COLO829 (cell line): ENCODE measurements around the gene VSNL1.

Source experiments
- DNase-seq: peaks from one replicate; pipeline ENCODE4 v3.0.0; 2012; ENCODE audit warnings: low spot score

VSNL1 gene

DNA sequence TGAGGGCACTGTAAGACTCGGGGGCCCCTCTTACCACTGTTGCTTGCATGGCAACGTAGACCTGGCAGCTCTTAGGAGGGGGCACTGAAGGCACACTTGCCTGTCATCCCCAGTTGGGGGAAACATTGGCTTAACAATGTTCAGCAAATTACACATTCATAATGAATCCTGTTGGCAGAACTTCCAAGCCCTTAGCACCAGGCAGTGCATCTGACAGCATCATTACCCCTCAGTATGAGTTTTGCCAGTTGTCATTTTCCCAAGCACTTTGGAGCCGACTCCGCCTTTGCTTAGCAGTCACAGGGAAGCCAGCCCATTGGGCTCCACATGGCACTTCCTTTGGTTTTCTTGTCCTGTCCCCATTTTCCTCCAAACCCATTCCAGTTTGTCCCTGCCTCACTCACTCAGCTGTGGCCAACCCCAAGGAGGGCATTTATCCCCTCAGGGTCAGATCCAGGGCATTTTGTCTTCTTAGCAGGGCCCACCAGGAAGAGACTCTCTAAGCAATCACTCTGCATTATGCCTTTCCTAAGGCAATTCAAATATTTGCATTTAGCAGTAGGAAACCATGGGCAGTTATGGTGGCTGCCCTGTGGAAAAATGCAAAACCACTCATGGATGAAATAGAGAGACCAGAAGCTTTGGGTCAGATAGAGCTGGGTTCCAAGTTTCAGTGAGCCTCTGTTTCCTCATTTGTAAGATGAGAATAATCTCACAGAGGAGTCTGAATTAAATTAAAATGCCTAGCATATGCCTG, 73.9 kb downstream of the VSNL1 start:
- DNase-seq: no peak

DNA sequence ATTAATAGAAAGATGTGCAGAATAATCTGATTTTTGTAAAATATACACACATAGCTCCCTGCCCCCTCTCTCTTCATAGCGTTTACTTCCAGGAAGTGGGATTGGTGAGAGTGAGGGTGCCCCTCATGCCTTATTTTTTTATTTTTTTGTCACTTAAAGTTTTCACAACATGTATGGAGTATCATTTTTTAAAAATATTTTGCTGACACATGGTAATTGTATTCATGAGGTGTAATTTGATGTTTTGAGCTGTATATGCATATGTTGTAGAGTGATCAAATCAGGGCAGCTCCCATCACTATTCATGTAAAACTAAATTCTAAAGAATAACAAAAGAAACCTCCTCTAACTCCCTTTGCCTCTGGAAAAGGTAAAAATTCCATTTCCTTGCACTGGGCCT, 74.7 kb downstream of the VSNL1 start:
- no peak for DNase-seq

DNA sequence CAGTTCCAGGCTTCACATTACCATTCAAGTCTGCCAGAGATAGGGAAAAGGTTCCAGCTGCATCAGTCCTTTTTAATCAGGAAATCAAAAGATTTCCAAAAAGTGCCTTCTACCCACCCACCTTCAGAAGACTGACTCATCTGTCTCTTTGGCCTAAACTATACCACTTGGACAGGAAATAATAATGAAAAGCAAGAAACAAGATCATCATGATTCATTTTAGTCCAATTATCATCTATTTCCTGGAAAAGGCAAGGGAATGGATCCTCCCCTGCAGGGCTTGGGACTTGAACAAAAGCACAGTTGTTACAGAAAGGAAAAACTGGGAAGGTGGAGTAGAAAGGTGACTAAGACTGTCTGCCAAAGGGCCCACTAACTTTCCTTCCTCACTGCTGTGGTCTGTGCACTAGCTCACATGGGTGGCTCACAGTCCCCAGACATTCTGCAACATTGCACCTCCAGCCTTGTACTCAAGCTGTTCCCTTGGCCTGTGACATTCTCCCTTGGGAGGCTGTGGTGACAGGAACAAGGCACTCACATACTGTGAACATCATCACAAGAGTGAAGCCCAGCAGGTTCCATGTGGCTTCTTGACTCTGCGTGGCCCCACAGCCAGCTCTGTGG, 75.3 kb downstream of the VSNL1 start:
- peak; percentile 76 for DNase-seq

DNA sequence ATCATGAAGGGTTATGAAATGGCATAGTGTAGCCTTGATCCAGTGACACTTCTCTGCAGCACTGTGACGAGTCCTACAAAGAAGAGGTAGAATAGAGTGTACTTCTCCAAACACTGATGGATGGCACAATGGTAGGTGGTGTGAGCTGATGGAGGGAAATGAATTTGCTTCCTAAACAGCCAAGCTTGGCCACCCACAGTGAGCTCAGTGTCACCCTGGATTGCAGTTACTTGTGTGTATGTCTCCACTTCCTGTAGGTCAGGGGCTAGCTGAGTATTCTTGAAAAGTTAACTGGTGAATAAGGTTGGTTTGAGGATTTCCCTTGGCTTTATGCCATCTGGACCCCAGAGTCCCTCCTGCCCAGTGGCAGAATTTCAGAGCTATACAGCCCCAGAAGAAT, 75.9 kb downstream of the VSNL1 start:
- DNase-seq: no peak

DNA sequence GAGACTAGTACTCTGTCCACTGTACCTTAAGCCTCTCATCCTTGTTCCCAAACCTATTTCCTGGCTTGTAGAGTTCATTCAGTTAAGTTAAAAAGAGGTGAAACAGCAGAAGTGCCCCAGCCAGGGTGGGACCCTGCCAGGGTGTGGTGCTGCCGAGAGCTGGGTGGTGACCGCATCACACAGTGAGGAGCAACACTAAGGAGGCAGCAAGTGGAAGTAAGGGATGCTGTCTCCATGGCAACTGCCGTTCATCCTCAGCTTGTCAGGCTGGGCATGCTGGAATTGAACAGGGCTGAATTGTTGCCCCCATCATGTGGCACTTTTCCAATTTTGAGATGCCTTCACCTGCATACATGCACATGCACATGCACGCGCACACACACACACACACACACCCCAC, 77.0 kb downstream of the VSNL1 start:
- DNase-seq: no peak

DNA sequence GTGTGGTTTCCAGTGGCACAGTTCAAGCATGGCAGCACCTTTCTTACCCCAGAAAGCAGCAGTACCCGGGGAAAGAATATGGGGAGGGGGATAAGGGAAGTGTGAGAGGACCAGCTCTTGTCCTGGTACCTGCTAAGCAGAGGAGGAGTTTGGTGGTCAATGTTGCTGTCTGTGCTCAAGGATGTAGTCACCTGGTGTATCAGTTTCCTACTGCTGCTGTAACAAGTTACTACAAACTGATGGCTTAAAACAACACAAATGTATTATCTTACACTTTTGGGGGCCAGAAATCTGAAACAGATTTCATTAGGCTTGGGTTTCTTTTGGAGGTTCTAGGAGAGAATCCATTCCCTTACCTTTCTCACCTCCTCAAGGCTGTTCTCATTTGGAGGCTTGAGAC, 77.5 kb downstream of the VSNL1 start:
- no peak for DNase-seq

DNA sequence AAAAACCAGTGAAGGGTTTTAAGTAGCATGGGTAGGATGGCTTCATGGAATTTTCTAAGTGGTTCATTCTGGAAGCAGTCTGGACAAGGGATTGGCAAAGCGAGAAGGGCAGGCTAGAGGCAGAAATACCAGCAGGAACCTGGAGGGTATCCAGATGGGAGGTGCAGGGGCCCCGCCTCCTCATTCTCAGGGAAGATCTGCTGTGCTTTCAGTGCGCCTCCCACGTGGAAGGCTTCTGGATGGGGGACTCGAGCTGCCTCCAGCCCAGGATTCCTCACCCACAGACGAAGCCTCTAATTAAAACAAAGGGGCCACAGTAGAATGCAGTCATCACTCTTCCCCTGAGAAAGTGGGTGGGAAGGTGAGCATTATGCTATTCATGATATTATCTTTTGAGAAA, 79.8 kb downstream of the VSNL1 start:
- DNase-seq: no peak

DNA sequence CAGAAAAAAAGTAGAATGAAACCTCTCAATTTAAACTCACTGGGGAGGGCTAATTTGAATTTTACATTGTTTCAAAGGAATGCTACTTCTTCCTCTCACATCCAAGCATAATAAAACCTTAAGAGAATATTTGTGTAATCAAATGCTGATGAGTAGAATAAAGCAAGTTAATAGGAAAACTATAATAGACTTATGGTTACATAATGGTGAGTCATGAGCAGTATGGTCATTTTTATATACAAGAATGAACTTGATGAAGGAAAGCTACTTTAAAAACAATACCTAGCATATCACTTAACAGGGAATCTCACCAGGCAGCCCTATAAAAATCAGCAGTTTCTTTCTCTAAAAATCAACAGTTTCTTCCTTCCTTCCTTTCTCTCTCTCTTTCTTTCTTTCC, 80.3 kb downstream of the VSNL1 start:
- no peak for DNase-seq

DNA sequence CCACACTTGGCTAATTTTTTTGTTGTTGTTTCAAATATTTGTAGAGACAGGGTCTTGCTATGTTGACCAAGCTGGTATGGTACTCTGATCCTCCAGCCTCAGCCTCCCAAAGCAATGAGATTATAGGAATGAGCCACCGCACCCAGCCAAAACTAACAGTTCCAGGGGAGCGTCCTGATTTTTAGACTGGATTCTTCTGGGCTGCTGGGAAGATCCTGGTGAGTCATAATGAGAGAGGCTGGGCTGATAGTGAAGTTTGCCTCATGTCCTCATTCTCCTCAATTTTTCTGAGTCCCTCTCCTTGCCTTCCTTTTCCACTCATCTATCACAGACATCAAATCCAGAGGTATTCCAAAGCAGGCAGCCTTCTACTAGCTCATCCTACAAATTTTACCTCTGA, 81.3 kb downstream of the VSNL1 start:
- no peak for DNase-seq

DNA sequence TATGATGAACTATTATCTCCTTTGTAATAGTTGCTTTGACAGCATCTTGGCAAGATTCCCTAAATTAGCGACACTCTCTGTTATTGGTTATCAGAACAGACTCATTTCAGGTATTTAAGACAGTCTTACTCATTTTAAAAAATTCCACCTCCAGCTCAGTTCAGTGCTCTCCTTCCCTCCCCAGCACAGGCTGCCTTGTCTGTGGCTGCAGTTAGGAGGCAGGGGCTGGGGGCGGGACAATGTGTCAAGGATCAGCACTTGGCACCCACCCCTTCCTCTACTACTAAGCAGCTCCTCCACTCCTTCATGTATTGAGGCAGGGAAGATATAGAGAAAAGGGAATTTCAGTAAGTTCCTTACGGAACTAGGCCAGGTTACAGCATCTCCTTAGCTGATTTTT, 85.0 kb downstream of the VSNL1 start:
- no peak for DNase-seq

DNA sequence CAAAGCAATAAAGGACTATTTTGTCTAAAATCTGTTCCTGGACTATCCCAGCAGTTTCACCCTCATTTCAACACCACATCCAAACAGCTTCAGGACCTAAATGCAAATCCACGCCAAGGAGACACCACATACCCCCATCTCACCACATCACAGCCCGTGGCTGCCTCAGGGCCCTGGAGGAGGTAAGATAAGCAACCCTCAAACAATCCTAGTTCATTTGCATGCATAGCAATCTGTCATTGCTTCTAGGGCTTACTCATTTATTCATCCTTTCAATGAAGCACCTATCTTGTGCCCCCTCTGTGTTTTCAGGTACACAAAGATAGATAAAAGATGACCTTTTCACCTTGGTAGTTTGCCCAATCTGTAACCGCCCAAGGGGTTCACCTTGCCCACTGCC, 86.5 kb downstream of the VSNL1 start:
- DNase-seq: no peak

DNA sequence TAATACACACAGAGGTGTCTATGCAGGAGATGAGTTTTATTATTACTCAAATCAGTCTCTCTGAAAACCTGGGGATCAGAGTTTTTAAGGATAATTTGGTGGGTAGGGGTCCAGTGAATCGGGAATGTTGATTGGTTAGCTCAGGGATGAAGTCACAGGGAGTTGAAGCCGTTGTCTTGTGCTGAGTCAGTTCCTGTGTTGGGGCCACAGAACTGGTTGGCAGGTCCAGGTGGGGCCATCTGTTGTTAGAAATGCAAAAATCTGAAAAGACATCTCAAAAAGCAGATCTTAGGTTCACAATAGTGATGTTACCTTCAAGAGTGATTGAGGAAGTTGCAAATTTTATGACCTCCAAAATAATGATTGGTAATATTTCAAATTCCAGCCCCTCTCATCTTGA, 86.9 kb downstream of the VSNL1 start:
- no peak for DNase-seq

DNA sequence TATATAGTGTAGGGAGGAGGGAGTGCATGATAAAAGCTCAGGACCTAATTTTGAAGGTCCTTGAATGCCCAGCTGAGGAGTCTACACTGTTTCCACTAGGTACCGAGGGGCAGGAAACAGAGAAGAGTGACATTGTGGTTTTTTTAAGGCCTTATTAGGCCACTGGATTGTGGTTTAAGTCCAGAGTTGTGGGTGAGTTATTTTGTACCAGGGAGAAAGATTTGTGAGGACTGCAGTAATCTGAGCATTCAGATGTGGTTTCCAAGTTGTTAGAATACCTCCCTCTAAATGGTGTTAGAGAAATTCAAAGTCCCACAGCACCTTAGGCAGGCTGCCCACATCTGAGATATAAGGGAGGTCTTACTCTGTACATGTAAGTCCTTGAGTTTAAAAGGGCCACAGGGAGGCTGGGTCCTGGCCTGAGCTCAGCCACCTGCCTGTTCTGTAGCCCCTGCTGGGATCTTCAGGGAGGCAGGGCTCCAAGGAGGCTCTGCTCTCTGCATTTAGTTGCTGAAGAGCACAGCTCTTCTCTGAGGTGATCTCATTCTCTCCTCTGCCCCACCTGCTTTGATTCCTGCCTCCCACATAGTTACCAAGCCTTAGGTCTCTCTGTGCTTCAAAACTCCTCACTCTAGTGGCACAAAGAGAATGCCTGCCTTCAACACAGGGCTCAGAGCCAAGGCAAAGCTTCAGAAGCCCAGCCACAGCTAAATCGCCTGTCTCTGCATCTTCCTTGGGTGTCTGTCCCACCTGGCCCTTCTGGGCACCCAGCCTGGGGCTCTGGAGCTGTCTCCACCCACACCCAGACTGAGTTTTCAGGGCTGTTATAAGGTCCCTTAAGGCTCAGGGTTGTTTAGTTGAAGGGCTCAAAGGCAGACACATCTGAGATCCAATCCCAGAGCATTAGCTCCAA, 88.1 kb downstream of the VSNL1 start:
- DNase-seq: no peak

DNA sequence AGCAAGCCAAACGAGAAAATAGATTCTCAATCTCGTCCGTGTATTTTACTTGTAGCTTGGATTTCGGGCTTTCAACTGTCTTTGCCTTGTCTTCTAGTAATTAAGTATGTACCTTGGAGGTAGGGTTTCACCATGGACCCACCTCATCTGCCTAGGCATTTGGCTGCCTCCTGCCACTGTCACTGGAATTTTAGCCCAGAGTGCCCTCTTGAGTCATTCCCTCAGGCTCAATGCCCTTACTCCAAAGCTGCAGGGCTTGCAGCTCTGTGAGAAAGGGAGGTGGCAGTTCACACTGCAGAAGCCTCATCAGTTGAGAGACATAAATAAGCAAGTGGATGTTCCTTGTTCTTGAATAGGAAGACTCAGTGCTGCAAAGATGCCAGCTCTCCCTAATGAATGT, 89.6 kb downstream of the VSNL1 start:
- no peak for DNase-seq

DNA sequence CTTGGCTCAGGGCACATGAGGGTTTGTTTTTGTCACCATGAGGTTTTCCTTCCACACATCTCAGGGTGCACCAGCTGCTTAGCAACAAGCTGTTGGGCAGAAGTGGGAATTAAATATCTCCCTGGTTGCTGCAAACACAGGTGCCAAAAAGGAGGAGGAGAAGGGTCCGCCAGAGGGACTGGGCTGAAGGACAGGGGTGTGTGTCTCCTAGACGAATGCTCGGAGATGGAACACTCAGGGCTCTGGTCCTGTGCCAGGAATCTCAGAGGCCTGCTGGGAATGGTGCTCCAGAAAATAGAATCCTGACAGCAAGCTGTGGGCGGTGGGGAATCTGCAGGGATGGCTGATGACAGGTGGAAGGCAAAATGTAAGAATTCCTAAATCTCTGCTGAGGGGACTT, 94.5 kb downstream of the VSNL1 start:
- no peak for DNase-seq

DNA sequence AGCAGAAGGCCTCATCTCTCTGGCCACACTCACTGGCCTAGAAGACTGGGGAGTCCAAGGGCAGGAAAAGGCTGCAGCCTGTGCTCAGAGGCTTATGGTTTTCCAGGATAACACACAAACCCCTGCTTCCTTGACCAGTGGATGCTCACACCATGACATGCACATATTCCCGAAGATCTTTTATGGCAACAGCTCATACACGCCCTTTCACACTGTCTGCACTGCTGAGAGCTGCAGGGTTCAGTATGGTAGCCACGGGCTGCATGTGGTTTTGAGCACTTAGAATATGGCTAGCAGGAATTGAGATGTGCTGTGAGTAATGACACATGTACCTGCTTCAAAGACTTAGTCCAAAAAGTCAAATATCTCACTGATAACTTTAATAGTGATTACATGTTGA, 95.8 kb downstream of the VSNL1 start:
- no peak for DNase-seq

DNA sequence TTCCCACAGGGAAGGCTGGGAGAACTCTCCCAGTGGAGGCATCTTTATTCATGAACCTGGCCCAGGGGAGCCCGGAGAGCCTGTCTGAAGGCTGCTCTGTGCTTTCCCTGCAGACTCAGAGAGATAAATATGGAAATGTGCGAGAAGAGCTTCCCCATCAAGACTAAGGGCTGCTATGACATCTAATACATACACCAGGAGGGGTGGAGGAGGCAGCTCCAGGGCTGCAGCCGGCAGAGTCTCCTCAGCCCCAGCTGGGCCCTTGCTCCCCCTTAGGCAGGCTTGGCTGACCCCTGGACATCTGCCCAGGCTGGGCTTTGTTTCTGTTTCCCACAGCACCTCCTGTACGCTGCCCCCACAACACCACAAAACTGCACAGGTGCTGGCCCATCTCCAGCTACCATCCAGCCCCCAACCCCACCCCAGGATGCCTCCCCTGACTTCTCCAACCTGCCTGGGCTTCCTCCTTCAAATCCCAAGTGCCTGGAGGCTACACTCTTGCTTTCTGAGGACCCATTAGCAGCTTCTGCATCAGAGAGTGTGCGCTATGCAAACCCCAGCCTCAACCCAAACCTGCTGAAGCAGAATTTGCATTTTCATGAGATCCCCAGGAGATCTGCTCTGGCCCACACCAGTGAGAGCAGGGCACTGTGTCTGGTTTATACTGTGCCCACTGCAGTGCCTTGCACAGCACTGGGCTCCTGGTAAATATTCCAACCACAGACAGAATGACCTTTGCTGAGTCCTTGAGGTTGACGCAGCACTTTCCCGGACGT, 96.8 kb downstream of the VSNL1 start:
- DNase-seq: no peak

DNA sequence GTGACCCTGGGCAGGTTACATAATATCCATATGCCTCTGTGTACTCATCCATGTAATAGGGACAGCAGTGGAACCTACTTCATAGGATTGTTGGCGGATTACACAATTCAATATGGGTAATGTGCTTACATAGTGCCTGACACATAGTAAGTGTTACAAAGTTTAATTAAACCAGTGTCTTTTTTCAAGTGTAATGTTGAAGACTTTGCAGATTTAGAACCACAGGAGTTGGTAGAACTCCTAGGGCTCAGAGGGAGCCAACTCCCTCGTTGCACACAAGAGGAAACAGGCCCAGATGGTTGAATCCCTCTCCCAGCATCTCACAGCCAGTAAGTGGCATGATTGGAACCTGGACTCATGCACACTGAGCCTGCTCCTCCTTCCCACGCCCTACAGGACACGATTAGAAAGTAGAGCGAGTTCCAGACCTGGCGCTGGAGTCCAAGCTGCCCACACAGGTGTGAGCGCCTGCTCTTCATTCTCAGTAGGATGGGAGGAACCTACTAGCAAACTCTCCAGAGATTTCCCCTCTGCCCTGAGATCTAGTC, 97.8 kb downstream of the VSNL1 start:
- DNase-seq: no peak

DNA sequence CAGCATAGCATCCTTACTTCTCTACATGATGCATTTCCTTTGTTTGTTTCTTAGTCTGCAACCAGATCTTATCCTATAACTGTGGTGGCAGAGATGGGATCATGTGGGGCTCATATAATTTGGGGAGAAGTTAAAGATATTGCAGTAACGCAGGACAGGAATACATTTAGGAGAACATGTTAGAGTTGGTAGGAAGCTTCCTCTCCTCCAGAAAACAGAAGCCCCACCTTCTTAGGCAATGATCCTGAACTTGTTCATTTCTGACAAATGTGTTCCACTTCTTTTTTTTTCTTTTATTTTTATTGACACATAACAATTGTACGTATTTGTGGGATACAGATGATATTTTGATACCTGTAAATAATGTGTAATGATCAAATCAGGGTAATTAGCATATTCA, 99.9 kb downstream of the VSNL1 start:
- DNase-seq: no peak

DNA sequence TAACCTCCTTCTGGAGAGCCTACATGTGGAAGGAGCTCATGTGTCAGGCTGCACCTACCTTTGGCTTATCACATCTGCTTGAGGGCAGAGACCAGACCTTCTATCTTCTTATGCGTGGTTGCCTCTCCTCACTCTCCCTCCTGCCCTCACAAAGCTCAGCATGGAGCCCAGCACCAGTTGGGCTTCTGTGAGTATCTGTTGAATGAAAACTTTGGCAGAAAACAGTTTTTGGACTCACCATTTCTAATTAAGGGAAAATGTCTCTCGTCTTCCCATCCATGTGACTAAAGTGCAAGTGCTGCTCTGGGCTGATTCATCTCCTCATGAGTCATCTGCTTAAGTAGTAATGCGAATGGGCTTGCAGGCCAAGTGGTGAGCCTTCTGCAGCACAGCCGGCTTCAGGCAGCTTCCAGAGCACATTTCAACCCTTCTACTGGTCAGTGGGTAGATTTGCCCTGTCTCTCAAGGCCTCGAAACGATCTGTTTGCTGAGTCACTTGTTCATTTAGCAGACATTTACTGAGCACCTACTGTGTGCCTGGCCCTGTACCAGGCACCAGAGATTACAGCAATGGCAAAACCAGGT, 102.6 kb downstream of the VSNL1 start:
- DNase-seq: peak; percentile 84

DNA sequence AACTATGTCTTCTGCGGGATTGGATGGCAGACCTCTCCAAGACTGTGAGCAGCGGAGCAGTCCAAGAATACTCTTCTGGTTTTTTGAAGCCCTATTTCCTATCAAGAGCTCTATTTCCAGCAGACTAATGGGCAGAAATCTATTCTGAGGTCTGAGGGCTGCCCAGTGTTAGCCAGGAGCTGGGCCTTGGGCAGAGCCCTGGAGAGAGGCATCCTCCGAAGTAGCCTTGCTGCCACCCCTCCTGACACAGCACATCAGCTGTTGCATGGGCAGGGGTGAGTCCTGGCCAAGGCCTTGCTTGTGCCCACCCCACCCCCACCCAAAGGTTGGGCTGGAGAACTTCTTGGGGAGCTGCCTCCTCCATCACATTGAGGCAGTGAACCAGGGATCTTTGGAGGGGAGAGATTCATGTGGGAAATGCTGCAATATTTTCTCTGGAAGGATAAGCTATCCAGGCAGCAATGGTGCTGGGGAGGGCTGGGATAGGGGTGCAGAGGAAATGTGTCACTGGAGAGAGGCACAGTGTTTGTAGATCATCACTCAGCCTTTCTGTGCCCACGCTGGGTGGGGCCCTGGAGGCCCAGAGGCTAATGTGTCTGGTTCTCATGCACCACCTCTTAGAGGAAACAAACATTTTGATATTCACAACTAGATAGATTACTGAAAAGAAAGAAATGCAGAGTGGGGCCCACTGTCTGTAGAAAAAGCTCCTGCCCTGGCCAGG, 104.7 kb downstream of the VSNL1 start:
- no peak for DNase-seq
